GM20000 (cell line): ENCODE results near the gene DTNBP1.

Experiments used
- DNase-seq: peaks from one replicate; pipeline ENCODE4 v3.0.0; 2012; ENCODE audit warnings: low spot score
- CTCF ChIP-seq: IDR thresholded peaks from 2 replicates; pipeline ENCODE4 v1.5.1; 2012; ENCODE audit warnings: mild to moderate bottlenecking, control low read depth; ENCODE audit errors: extremely low read depth, missing control alignments

Gene DTNBP1

GRCh38 chr6:15623276-15624116 is 39.3 kb downstream of the DTNBP1 start:
- peak; percentile 20 for DNase-seq
- TF ChIP-seq CTCF = no peak

- no peak for DNase-seq
- TF ChIP-seq CTCF = no peak
Measured at GRCh38 chr6:15622045-15622740, 40.6 kb downstream of the DTNBP1 start.

GRCh38 chr6:15621203-15622044 is 41.4 kb downstream of the DTNBP1 start:
- DNase-seq = peak; percentile 51
- TF ChIP-seq CTCF = no peak

GRCh38 chr6:15620611-15621010 is 42.2 kb downstream of the DTNBP1 start:
- TF ChIP-seq CTCF = no peak
- DNase-seq = no peak

GRCh38 chr6:15619330-15619729 is 43.5 kb downstream of the DTNBP1 start:
- DNase-seq = no peak
- no peak for TF ChIP-seq CTCF

- TF ChIP-seq CTCF = no peak
Measured at GRCh38 chr6:15618685-15619084, 44.1 kb downstream of the DTNBP1 start.

More at GRCh38 chr6:15618685-15619084, 44.1 kb downstream of the DTNBP1 start:
- no peak for DNase-seq
